GM12874 (cell line): ENCODE results near the gene BPHL.

Experiments
- TF ChIP-seq, protein P1 (sequence below): IDR thresholded peaks from 2 replicates; pipeline ENCODE4 v1.5.1; 2011; ENCODE audit warnings: low read depth, mild to moderate bottlenecking, control low read depth, low read length, moderate library complexity; ENCODE audit not compliant: insufficient read depth

Gene BPHL

DNA sequence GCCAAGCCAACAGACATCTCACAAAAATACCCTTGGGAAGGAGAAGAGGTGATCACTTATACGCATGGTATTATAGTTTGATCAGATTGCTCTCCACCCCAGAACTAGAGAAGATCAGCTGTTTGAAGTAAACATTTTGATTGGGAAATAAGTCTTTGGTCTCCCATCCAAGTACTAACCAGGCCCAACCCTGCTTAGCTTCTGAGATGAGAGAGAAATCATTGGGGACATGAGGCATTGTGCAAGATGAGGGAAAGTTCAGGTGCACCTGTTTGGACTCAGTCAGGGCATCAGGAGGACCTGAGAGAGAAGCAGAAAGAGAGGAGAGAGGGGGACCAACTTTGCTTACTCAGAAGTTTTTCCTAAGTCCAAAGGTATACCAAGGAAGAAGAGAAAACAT is 38.8 kb upstream of the BPHL start:
- TF ChIP-seq, protein P1, sequence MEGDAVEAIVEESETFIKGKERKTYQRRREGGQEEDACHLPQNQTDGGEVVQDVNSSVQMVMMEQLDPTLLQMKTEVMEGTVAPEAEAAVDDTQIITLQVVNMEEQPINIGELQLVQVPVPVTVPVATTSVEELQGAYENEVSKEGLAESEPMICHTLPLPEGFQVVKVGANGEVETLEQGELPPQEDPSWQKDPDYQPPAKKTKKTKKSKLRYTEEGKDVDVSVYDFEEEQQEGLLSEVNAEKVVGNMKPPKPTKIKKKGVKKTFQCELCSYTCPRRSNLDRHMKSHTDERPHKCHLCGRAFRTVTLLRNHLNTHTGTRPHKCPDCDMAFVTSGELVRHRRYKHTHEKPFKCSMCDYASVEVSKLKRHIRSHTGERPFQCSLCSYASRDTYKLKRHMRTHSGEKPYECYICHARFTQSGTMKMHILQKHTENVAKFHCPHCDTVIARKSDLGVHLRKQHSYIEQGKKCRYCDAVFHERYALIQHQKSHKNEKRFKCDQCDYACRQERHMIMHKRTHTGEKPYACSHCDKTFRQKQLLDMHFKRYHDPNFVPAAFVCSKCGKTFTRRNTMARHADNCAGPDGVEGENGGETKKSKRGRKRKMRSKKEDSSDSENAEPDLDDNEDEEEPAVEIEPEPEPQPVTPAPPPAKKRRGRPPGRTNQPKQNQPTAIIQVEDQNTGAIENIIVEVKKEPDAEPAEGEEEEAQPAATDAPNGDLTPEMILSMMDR, result no peak

DNA sequence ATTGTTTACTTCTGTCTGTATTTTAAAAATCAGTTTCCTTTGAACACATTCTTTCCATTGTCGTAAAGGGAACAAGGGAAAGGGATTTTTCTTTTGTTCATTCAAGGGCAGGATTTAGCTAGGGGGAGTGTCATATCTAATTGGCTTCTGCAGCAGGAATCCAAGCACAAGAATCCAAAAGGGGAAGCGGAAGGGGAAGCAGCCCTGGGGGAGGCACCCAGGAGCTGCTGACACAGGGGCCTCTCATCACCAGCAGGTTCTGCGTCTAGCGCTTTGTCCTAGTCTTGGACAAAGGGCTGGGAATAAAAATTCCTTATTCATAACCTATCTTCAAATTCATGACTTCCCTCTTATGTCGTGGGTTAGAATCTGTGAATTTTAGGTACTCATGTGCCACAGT is 36.6 kb upstream of the BPHL start:
- TF ChIP-seq, protein P1, result no peak

DNA sequence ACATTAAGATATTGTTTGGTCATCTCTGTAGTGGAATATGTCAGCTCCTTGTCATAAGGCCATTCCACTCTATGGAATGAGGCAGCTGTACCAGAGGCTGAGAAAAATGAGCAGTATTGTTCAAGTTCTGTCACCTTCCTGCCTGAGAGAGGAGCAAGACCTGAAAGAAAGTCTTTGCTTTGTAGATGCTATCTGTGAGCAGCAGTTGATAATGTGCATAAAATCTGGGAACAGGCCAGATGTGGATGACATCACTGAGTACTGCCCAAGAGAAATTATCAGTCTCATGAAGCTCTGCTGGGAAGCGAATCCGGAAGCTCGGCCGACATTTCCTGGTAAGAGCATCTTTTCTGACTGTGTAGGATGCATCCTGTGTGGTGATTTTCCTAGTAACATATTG is 33.4 kb upstream of the BPHL start:
- TF ChIP-seq, protein P1, result no peak

DNA sequence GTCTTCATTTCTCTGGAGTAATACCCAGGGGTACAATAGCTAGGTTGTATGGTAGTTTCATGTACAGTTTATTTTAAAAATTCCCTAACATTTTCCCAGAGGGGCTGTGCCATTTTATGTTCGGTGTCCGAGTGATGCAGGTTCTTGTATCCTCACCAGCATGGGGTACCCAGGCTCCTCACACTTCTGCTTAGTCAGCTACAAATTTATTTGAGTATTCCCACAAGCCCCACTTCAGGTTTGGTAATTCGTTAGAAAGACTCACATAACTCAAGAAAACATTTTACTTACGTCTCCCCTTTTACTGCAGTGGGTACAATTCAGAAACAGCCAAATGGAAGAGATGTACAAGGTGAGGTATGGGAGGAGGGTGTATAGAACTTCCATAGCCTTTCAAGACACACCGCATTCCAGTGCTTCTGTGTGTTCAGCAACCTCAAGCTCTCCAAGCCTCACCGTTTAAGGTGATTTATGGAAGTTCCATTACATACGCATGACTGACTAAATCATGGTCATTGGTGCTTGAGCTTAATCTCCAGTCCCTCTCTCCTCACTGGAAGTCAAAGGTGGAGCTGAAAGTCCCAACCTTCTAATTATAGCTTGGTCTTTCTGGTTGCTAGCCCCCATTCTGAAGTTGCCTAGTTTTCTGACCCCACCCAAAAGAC is 32.1 kb upstream of the BPHL start:
- TF ChIP-seq, protein P1, result no peak

DNA sequence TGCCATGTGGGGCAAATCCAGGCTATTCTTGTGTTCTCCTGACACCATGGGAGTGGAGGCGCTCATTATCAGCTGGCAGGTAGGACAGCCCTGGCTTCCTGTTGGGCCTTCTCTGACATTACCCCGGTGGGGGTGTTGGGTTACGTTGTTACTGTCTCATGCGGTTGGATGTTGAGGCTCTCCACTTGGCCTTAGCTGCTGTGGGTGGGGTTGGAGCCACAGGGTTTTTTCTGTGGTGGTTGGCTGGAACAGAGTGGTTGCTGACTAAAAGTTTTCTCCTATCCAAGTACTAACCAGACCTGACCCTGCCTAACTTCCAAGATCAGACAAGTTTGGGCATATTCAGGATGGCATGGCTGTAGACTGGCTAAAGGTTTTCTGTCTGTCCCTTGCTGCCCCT is 30.1 kb upstream of the BPHL start:
- TF ChIP-seq, protein P1, result no peak

DNA sequence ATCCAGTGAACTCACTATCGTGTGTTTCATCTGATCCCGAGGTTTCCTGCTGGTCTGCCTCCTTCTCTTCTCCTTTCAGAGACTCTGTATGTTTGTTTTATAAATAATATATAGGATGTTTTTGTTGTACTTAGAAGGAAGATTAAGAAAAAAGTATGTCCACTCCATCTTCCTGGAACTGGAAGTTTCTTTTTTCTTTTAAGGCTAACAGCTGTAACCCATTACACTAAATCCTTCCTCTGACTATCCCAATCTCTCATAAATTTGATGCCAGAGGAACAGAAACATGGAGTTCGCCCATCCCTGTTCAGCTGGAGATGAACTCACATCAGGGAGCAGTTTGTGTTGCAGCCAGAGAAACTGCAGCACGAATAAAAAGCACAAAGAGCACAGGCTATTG is 29.5 kb upstream of the BPHL start:
- TF ChIP-seq, protein P1, result no peak

DNA sequence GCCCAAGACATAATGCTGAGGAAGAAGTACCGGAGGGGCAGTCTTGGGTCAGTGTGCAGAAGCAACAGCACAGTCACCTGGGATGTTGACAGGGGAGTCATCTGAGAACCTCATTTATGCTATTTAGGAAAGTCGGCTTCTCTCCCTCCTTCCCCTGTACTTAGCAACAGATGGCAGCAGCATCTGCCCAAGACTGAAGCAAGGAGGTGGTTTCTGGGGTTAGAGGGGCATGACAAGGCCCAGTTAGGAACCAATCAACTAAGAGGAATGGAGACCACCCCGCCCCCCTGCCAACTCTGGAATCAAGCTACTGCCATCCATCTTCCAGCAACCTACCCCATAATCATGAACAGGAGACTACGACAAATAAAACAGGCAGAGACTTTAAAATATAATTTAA is 28.5 kb upstream of the BPHL start:
- TF ChIP-seq, protein P1, result no peak
